A549 treated with Hydrocortisone at 1 μM for 4 hours (cell line): ENCODE results near the gene STBD1. TPM values are rescaled to one million over a fixed set of nuclear protein-coding genes. Genes with fewer than 3 reads are reported as not detected.

Experiments used
- total RNA-seq: library from RNA; stranded (reverse); fragments of 200-300 nt; extraction: Qiagen RNA extraction; gene quantifications from 5 replicates; pipeline ENCODE4 v1.2.3, GENCODE V29; 2022

STBD1 gene
- total RNA-seq, result 9.2 to 13.6 TPM (median 12.3 TPM) in 5 replicates

DNA sequence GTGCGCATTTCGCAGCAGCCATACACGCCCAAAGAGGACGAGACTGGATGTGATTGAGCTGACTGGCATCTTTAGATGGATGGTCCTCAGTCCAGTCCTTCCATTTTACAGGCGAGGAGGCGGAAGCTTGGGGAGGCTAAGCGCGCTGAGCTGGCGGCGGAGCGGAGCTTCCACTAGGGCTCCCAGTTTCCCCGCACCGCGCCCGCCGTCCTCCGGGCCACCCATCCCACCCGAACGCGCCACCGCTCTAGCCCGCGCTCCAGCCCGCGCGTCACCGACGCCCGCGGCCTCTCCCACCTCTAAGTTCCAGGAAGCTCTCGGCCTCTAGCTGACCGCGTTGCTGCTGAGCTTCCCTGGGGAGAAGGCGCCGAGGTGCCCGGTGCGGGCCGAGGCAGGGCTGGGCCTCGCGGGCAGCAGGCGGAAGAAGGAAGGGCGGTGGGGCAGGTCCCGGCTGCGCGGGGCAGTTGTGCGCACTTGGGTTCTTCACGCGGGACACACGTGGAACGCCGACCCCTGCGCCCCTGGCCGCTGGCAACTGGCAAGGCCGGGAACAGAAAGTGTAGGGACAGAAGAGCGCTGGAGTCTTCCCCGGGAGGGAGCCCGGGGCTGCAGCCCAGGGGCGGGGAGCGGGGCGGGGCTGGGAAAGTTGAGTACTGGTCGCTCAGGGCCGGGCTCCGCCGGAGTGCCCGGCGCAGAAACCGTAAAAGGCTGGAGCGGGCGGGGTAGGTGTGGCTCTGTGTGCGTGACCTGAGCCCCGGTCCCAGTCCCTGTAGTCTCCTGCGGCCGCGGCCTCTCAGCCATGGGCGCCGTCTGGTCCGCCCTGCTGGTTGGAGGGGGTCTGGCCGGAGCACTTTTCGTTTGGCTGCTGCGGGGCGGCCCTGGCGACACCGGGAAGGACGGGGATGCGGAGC is at the start of gene STBD1:
TSS of gene STBD1 (plus strand) at position 763 of the 911 bp plus-strand sequence. CDS start at position 800, 37 bp downstream.

Other genes starting within 250 kb of the STBD1 start
- gene ART3, start 232.0 kb upstream of the STBD1 start, total RNA-seq, result not detected in 5 replicates
- gene NUP54, start 158.3 kb upstream of the STBD1 start, total RNA-seq, result 23.3 to 37.6 TPM (median 27.2 TPM) in 5 replicates
- 43.5 to 60.2 TPM (median 53.8 TPM) in 5 replicates for gene SCARB2, start 92.9 kb upstream of the STBD1 start, total RNA-seq
- gene FAM47E, start 55.0 kb upstream of the STBD1 start, total RNA-seq, result 0.27 to 0.37 TPM (median 0.33 TPM) in 4 of 5 replicates, not detected in the other
- gene CCDC158, start 114.4 kb downstream of the STBD1 start, total RNA-seq, result 0.03 TPM in 1 of 5 replicates, not detected in the others
- 11.0 to 16.6 TPM (median 14.6 TPM) in 5 replicates for gene SHROOM3, start 128.5 kb downstream of the STBD1 start, total RNA-seq